Neural progenitor cell (in vitro differentiated cells): ENCODE measurements around the gene TOMM7.

Experiments used
- CTCF ChIP-seq: fragments of 200-600 bp; sonication (generic); IDR thresholded peaks from 2 replicates; pipeline ENCODE4 v1.5.1; 2017; ENCODE audit warnings: antibody characterized with exemption, mild to moderate bottlenecking
- EZH2 ChIP-seq: fragments of 200-600 bp; sonication (generic); IDR thresholded peaks from 2 replicates; pipeline ENCODE4 v1.6.1; 2017; ENCODE audit warnings: antibody characterized with exemption, mild to moderate bottlenecking, moderate library complexity
- EZH2phosphoT487 ChIP-seq: fragments of 200-600 bp; sonication (generic); IDR thresholded peaks from 2 replicates; pipeline ENCODE4 v1.6.1; 2017; ENCODE audit warnings: antibody characterized with exemption

- TF ChIP-seq CTCF (no peak), EZH2 (no peak), EZH2phosphoT487 (no peak)
These were observed 35.6 kb upstream of the TOMM7 start for GRCh38 chr7:22858274-22858639.
